DOHH2 (cell line): ENCODE results near the gene SLC35D1.

Experiments used
- H3F3A ChIP-seq: fragments of 200-600 bp; sonication (generic), shearing (Covaris generic); 2 replicates; pipeline ENCODE4 v1.6.0; 2016; ENCODE audit warnings: antibody characterized with exemption, mild to moderate bottlenecking; ENCODE audit not compliant: control insufficient read depth, insufficient read depth
- H3K27ac ChIP-seq: fragments of 200-600 bp; sonication (generic); 2 replicates; pipeline ENCODE4 v1.5.1; 2014; ENCODE audit warnings: low read depth, mild to moderate bottlenecking, low read length, moderate library complexity
- H3K27me3 ChIP-seq: fragments of 200-600 bp; sonication (generic); 2 replicates; pipeline ENCODE4 v1.6.1; 2014; ENCODE audit warnings: mild to moderate bottlenecking, low read length, mixed read lengths; ENCODE audit not compliant: control insufficient read depth
- H3K36me3 ChIP-seq: fragments of 200-600 bp; sonication (generic); 2 replicates; pipeline ENCODE4 v1.6.1; 2014; ENCODE audit warnings: mild to moderate bottlenecking, low read length, moderate library complexity, mixed read lengths; ENCODE audit not compliant: control insufficient read depth
- H3K4me1 ChIP-seq: fragments of 200-600 bp; sonication (generic); 2 replicates; pipeline ENCODE4 v1.6.1; 2014; ENCODE audit warnings: mild to moderate bottlenecking, low read length, mixed read lengths; ENCODE audit not compliant: control insufficient read depth
- H3K4me2 ChIP-seq: fragments of 200-600 bp; sonication (generic); 2 replicates; pipeline ENCODE4 v1.6.0; 2014; ENCODE audit warnings: mild to moderate bottlenecking, low read length, moderate library complexity
- H3K4me3 ChIP-seq: fragments of 200-600 bp; sonication (generic); 2 replicates; pipeline ENCODE4 v1.5.1; 2014; ENCODE audit warnings: mild to moderate bottlenecking, low read length, mixed read lengths
- H3K79me2 ChIP-seq: fragments of 200-600 bp; sonication (generic); 2 replicates; pipeline ENCODE4 v1.6.1; 2014; ENCODE audit warnings: mild to moderate bottlenecking, low read length, mixed read lengths; ENCODE audit not compliant: control insufficient read depth
- H3K9me2 ChIP-seq: fragments of 200-600 bp; sonication (generic); replicated peaks from 2 replicates; pipeline ENCODE4 v1.6.1; 2014; ENCODE audit warnings: mild to moderate bottlenecking, low read length, mixed read lengths; ENCODE audit not compliant: control insufficient read depth
- H3K9me3 ChIP-seq: fragments of 200-600 bp; sonication (generic); 2 replicates; pipeline ENCODE4 v1.6.1; 2014; ENCODE audit warnings: antibody characterized with exemption, low read length, mixed read lengths; ENCODE audit not compliant: control insufficient read depth, insufficient read depth
- H4K20me1 ChIP-seq: fragments of 200-600 bp; sonication (generic); 2 replicates; pipeline ENCODE4 v1.6.0; 2014; ENCODE audit warnings: low read depth, mild to moderate bottlenecking, antibody characterized with exemption, low read length, moderate library complexity; ENCODE audit not compliant: control insufficient read depth, insufficient read depth
- CTCF ChIP-seq: fragments of 200-600 bp; sonication (generic); IDR thresholded peaks from one replicate; pipeline ENCODE4 v1.5.1; 2014; ENCODE audit warnings: antibody characterized with exemption, mild to moderate bottlenecking, low read depth, low read length; ENCODE audit not compliant: poor library complexity, severe bottlenecking
- EZH2phosphoT487 ChIP-seq: fragments of 200-600 bp; sonication (generic); IDR thresholded peaks from 2 replicates; pipeline ENCODE4 v1.6.1; 2017; ENCODE audit warnings: borderline replicate concordance, mild to moderate bottlenecking, antibody characterized with exemption, low read length, moderate library complexity, mixed read lengths

SLC35D1 gene

GRCh38 chr1:67053785-67054772 is at the start of gene SLC35D1:
SLC35D1 (minus strand) TSS chr1:67054148; CDS start chr1:67054013, 135 bp downstream.
- H3K27ac ChIP-seq, result peak within 1 kb of the TSS; percentile 81

GRCh38 chr1:67103548-67103947 is 49.6 kb upstream of the SLC35D1 start:
- peak overlapping the region; percentile 72 for H3K4me3 ChIP-seq
- no peaks in the 10 kb centered on the region for H3K9me3 ChIP-seq
- H3K79me2 ChIP-seq, result peaks cover 68% of the 10 kb centered on the region
- peak overlapping the region; percentile 69; the same call in 1 of the 2 replicates for H3K27ac ChIP-seq
- peak overlapping the region; percentile 54 for H3K4me2 ChIP-seq
- peaks cover 24% of the 10 kb centered on the region for H3F3A ChIP-seq
- H3K4me1 ChIP-seq, result peaks cover 92% of the 10 kb centered on the region
- TF ChIP-seq EZH2phosphoT487 (no peak), CTCF (no peak)
- no peaks in the 10 kb centered on the region for H3K9me2 ChIP-seq
- peaks cover 3% of the 10 kb centered on the region; the same call in 1 of the 2 replicates for H3K36me3 ChIP-seq
- H4K20me1 ChIP-seq, result no peaks in the 10 kb centered on the region
- H3K27me3 ChIP-seq, result no peaks in the 10 kb centered on the region

More at GRCh38 chr1:67053785-67054772, at the start of gene SLC35D1:
- H3K79me2 ChIP-seq, result peaks cover 47% of the 10 kb centered on the region
- H3K4me2 ChIP-seq, result peak within 1 kb of the TSS; percentile 91
- TF ChIP-seq CTCF, result no peak
- no peak for TF ChIP-seq EZH2phosphoT487
- H3K4me1 ChIP-seq, result peaks cover 39% of the 10 kb centered on the region
- H4K20me1 ChIP-seq, result no peaks in the 10 kb centered on the region
- H3K9me2 ChIP-seq, result no peaks in the 10 kb centered on the region
- H3K4me3 ChIP-seq, result peak within 1 kb of the TSS; percentile 81
- H3K36me3 ChIP-seq, result peaks cover 47% of the 10 kb centered on the region
- no peaks in the 10 kb centered on the region for H3K9me3 ChIP-seq
- no peaks in the 10 kb centered on the region for H3K27me3 ChIP-seq
- no peaks in the 10 kb centered on the region; the same call in 1 of the 2 replicates for H3F3A ChIP-seq

- Histone ChIP-seq H3F3A (peaks cover 10% of the 10 kb centered on the region), H3K4me2 (peak overlapping the region; percentile 54), H3K27me3 (no peaks in the 10 kb centered on the region), H3K36me3 (no peaks in the 10 kb centered on the region), H3K4me1 (peaks cover 65% of the 10 kb centered on the region), H4K20me1 (no peaks in the 10 kb centered on the region), H3K79me2 (peaks cover 50% of the 10 kb centered on the region), H3K4me3 (peak overlapping the region; percentile 72), H3K9me2 (no peaks in the 10 kb centered on the region), H3K27ac (peak overlapping the region; percentile 69), H3K9me3 (no peaks in the 10 kb centered on the region)
- TF ChIP-seq CTCF (no peak), EZH2phosphoT487 (no peak)
Observed at GRCh38 chr1:67100833-67101232, 46.9 kb upstream of the SLC35D1 start.
